NCI-H82 treated with DMSO at 0.1 percent for 48 hours (cell line): ENCODE data around the gene USP21.
"Not testable (repeated sequence)": the region's sequence is repeated elsewhere in the genome, so short reads cannot be mapped to it uniquely, and the experiment has no call there.

Experiments used
- DNase-seq: peaks from one replicate; lab custom pipeline; 2025; ENCODE audit not compliant: unreplicated experiment; lab: John Stamatoyannopoulos, UW

The USP21 gene, protein sequence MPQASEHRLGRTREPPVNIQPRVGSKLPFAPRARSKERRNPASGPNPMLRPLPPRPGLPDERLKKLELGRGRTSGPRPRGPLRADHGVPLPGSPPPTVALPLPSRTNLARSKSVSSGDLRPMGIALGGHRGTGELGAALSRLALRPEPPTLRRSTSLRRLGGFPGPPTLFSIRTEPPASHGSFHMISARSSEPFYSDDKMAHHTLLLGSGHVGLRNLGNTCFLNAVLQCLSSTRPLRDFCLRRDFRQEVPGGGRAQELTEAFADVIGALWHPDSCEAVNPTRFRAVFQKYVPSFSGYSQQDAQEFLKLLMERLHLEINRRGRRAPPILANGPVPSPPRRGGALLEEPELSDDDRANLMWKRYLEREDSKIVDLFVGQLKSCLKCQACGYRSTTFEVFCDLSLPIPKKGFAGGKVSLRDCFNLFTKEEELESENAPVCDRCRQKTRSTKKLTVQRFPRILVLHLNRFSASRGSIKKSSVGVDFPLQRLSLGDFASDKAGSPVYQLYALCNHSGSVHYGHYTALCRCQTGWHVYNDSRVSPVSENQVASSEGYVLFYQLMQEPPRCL

DNA sequence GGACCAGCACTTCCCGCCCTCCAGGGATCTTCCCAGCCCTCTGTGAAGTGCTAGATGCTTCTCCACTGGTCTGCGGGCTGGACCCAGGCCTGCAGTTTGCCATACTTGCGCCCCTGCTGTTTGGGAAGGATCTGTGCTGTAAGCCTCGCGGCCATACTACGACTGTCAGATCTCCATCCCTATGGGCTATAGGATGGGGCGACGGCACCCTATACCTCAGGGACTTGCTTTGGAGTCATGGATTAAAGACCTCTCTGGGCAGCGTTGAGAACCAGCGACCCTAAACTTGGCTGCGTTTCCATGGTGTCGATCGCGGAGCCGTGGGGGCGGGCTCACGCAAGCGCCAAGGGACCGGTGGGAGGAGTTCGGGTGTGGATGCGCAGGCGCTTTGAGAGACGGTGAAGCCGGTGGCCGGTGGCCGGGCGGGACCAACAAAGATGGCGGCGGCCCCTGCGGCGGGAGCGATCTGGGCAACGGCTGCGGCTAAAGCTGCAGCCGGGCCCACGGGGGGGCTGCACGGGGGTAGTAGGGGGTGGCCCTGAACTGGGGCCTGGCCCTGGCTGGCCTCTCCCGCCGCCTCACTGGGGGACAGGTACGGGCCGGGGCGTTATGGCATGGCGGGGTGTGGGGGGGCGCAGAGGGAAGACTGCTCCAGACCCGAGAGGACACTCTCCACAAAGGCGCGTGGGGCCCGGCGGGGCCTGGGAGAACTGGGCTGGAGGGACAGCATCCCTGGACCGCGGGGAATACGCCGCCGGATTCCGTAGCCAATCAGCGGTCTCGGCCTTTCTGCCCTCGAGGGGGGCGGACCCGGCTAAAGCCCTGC is at the start of gene USP21:
TSS of gene USP21 (plus strand) at position 414 of the 826 bp plus-strand sequence. CDS start 1,141 bp downstream, outside the sequence.
- DNase-seq, result peak; percentile 89

DNA sequence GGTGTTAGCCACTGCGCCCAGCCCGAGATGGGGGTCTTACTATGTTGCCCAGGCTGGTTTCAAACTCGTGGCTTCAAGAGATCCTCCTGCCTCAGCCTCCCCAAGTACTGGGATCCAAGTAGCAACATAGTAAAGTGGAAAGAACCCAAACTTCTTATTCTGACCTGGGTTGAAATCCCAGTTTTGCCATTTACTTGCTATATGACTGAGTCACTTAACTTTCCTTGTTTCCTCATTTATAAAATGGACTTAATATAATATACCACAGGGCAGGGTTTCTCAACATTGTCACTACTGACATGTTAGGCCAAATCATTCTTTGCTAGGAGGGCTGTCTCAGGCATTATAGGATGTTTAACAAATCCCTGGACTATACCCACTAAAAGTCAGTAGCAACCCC is 48.2 kb upstream of the USP21 start:
- no peak for DNase-seq

DNA sequence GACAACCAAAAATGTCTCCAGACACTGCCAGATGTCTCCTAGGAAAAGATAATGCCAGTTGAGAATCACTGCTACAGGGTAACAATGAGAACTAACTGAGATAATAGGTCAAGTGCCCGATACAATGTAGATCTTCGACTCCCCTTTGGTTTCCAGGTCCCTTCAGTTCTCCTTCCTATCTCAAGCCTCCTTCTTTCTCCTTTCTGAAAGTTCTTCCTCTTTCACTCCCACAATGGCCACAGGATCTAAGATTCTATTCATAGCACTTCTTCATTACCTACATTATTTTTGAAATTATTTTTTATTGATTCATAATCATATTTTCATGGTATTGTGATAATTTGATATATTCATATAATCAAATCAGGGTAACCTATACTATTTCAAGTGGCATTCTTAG is 47.8 kb upstream of the USP21 start:
- DNase-seq, result no peak

DNA sequence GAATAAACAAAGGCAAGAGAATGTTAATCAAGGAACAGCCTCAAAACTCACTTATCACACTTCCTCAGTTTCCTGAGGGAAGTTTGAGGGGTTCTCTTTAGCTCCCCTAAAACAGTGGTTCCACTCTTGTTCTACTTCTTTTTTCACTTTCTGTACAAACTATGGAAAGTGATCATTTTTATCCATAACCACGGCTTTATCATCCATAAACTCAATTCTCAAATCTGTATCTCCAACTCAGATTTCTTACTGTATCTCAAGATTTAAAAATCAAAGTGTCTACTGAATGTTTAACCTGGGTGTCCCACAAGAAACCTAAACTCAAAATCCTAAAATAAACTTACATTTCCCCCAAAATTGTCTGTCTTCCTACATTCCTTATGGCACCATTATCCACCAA is 45.4 kb upstream of the USP21 start:
- no peak for DNase-seq

DNA sequence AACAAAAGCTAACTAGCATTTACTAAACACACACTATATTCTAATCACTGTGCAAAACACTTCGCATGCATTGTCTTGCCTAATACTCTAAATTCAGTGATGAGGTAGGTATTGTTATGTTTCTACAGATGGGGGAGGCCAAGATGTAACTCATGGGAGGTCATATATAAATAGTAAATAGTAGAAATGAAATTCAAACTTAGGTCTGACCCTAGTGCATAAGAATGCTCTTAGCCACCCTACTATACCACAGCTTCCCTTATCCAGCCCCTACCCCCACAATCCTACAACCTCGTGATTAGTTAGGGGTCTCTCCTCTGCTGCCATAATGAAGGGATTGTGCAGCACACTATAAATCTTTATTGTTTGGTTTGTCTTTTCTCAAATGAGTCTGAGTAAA is 44.7 kb upstream of the USP21 start:
- no peak for DNase-seq

DNA sequence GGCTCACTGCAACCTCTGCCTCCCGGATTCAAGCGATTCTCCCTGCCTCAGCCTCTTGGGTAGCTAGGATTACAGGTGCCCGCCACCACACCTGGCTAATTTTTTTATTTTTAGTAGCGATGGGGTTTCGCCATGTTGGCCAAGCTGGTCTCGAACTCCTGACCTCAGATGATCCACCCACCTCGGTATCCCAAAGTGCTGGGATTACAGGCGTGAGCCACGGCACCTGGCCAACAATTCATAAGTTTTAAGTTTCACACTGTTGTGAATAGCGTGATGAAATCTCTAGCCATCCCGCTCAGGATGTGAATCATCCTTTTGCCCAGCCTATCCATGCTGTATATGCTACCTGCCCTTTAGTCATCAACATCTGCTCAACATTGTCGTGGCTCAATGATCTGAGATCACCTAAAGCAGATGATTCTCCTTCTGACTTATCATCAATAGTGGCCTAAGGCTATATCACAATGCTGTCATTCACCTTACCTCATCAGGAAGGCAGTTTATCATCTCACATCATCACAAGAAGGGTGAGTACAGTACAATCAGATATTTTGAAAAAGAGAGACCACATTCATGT is 44.1 kb upstream of the USP21 start:
- DNase-seq, result no peak

DNA sequence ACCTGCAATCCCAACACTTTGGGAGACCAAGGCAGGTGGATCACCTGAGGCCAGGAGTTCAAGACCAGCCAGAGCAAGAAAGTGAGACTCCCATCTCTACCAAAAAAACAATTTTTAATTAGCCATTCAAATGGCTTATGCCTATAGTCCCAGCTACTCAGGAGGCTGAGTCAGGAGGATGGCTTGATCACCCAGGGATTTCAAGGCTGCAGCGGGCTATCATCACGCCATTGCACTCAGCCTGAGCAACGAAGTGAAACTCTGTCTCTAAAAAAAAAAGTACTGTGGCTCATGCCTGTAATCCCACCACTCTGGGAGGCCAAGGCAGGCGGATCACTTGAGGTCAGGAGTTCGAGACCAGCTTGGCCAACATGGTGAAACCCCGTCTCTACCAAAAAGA is 43.3 kb upstream of the USP21 start:
- not testable (repeated sequence) for DNase-seq

DNA sequence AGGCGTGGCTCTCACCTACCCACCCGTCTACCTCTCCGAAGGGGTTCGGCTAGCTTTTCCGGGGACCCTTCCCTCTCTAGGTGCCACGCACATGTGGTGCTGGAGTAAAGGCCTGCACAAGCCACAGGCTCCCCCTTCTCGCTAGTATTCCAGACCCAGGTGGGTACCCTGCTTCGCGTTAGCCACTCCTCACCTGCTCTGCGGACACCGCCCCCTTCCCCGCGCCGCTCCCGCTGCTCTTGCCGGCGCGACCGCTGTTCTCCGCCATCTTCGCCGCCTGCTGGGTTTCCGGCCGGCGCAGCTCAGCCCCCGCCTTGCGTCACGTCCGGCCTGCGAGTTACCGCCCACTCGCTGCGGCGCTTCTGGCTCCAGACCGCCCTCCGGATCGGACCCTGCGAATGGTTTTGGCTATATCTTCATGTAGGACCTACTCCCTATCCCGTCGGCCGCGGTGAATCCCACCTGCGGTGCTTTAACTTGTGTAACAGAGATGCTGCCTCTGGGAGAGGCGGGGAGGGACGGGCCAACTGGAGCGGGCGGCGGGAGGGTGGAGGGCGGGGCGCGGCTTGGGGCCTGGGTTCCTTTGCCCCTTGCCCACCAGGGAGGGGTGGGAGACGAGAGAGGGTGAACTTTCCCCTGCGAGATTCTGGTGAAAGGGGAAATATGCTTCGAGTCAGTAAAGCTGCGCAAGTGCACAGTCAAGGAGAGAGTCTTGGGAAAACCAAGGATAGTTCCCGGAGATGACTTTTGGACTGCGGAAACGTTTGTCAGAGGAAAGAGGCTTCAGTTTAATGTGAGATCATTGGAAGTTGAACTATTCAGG is 41.3 kb upstream of the USP21 start, which contains the start of the genes NIT1 and PFDN2:
TSS of gene NIT1 (plus strand) at position 347 of the 823 bp plus-strand sequence. CDS start at position 419, 72 bp downstream.
TSS of gene PFDN2 (minus strand) at position 279 of the 823 bp plus-strand sequence. CDS start at position 268, 11 bp downstream.
- DNase-seq, result peak; percentile 51

DNA sequence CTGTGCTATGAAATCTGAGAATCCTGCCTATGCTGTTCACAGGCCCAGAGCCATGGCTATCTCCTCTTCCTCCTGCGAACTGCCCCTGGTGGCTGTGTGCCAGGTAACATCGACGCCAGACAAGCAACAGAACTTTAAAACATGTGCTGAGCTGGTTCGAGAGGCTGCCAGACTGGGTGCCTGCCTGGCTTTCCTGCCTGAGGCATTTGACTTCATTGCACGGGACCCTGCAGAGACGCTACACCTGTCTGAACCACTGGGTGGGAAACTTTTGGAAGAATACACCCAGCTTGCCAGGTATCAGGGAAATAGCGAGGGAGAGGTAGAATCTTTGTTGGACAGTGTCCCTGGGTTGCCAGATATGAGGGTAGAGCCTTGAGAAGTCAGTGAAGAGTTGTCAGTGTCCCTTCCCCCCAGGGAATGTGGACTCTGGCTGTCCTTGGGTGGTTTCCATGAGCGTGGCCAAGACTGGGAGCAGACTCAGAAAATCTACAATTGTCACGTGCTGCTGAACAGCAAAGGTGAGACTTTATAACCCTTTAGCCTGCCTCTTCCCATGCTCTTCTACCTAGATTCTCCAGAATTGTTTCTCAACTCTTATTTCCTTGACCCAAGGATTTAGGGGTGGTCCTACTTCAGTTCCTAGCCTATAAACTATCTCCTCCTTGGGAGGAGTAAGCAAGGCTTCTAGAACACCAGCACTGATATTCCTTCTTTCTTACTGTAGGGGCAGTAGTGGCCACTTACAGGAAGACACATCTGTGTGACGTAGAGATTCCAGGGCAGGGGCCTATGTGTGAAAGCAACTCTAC is 40.0 kb upstream of the USP21 start:
- peak; percentile 43 for DNase-seq

DNA sequence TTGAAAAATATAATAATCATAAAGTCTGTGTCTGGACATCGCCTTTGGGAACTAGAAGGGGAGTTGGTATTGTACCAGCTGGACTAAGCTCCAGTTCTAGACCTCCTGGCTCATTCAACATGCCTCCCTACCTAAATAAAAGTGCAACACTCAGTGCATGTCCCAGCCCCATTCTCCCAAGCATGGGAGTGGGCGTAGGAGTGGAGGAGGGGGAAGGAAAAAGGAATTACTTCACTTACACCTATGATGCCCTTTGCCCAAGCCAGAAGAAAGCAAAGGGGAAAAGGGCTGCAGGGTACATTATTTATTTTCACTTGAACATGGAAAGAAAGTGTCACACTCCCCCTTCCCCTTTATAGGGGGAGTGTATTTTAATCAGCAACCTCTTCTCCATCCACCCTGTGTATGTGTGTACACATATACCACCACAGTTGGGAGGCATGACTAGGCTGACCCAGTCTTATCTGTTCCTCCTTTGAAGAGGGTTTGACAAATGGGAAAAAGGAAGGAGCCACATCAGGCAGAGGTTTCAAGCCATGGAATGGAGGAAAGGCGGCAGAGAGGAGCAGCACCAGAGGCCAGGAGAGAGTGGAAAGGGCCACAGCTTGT is 38.2 kb upstream of the USP21 start:
- no peak for DNase-seq

DNA sequence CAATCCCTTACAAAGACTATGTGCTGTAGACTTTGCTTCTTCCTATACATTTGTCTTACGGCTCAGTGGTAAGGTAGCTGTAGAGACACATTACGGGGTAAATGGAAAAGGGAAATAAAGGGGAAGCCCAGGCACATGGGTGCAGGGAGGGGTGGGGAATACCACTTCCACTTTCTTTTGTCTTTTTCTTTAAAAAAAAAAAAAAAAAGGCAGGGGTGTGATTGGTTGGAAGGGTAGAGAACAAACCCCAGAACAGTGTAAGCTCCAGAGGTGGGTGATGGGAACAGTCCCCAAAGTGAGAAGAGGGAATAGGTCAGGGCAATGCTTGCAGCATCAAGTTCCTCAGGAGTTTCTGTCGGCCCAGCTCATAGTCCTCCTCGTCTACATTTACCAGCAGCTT is 37.5 kb upstream of the USP21 start:
- no peak for DNase-seq

DNA sequence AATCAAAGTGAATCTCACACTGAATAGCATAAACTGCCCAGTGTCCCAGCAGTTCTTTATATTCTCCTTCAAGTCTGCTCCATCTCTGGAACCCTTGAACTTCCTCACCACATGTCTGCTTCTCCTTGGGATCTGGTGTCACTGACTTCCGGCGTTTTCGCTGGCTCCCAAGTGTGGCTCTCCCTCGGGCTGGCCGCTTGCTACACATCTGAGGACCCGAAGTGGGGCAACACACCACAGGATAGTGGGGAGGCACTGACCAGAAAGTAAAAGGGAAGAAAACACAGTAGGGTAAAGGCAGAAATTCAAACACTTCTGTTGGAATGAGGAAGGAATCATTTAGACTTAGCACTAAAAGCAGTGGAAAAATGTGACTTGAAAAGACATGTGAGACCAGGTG is 36.3 kb upstream of the USP21 start:
- DNase-seq, result no peak

DNA sequence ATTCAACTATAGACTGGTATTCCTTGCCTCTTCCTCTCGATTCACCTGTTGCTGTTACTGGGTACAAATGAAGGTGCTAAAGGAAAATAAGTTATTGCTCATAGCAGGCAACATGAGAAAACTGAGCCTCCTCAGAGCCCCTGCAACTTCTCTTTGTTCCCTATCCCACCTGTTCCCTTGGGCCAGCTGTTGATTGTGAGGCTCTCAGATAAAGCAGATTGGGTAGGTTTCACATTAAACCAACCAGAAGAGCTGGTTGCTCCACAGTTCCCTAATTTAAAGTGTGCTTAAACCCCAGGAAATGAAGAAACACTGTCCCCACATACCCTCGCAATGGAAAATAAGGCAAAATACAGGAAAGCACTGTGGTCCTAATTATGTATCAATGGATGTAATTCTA is 31.7 kb upstream of the USP21 start:
- no peak for DNase-seq

DNA sequence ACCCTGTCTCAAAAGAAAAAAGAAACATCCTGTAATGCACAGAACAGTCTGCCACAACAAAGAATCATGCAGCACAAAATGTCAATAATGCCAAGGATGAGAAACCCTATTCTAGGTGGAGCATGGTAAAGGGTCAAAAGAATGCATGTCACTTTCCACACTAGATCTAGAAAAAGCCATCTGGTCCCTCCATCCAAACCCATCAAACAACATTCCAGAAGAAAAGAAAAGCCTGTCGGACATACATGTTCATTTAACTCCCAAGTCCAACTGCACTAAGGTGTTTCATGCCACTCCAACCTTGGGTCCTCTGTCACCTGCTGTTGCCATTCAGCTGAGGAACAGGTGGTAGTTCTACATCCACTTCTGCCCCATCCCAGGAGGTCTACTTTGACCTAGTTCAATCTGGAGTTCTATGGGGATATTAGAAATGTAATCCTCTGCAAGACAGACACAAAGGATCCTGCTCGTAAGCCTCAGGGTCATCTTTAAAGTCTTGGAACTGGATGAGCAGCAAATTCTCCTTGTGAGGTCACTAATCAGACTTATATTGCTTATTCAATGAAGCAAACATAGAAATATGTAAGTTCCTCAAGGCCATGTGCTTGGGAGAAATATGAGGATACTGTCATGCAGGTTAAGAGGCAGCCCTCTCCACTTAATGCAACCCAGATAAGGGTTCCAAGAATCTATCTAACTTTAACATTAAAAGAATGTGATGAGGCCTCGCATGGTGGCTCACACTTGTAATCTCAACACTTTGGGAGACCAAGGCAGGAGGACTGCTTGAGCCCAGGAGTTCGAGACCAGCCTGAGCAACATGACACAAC is 30.5 kb upstream of the USP21 start:
- DNase-seq, result no peak

DNA sequence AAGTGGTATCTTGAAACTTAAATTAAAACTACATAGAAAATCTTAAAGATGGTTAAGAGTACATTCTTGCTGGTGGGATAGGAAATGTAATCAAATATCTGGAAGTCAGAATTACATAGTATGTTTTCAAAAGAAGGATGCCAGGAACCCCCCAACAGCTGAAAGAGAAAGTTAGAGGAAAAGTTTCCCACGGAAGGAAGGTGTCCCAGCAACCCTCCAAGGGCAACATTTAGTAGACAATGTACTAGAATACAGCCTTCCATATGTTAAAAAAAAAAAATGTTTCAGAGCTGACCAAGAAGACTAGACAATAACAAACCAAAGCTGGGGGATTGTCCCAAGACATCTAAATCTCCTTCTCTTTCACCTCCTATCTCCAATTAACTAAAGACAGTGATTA is 29.0 kb upstream of the USP21 start:
- no peak for DNase-seq

DNA sequence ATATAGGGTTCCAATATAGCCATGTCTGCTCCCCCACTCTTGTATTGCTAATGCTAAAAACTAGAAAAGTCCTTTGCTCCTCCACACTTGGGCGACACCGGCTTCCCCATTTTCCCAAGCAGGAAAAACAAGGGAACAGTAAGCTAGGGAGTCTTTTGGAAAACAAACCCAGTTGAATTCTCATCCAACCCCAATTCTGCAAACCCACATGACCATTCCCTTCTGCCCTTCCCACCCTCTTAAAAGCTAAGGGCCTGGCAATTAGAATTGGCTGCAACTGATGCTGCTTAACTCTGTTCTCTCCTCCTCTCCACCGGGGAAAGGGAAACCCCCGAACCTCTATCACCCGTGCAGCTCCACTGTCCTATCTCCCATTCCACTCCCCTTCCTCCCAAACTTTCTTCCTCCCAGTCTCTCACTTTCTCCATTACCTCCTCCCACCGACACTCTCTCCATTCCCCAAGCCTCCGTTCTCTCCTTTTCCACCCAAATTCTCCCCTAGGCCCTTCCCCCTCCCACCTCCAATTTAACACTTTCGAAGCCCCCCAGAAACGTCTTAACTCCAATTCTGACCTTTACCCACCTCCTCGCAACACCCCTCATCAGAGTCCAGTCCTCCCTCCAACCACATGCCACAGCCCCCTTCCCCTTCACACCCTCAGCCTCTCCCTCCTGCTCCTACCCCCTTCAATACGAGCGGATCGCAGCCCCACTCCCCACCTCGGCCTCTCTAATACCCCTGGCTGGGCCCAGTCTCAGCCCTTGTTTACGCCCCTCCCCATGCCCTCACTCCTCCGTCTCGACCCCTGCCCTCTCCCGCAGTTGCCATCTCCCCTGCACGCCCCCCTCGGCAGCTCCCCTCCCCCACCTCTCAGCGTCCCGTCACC is 27.5 kb upstream of the USP21 start:
- DNase-seq, result no peak
